ENCODE data around the gene ANXA6.
"Not testable (repeated sequence)": the region's sequence is repeated elsewhere in the genome, so short reads cannot be mapped to it uniquely, and the experiment has no call there.

Gene ANXA6

DNA sequence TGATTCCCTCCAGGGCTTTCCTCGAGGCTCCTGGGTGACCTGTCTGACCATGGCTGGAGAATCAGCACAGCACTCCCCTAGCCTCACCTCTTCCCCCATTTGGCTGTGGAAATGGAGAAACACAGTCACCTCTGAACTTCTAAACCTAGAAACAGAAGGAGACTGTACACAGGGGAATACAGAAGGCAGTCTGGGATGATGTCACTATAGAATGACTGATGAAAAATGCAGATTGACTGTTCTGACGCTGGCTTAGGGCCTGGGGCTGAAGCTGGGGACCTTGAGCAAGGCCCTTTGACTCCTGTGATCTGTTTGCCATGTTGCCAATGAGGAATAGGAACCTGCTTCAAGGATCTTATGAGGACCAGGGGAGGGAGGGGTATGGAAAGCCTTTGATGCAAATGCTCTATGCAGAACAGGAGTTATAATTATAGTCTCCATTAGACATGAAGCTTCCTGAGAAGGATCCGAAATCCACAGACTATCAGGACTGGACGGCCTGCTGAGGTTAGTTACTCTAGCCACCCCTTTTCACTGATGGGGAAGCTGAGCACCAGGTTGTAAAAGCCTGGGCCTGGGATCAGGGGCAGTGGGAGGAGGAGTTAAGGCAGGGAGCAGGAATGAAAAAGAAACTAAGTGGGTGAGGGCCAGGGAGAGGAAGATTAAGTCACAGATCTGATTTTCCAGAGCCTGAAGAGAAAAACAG, 24.4 kb upstream of the ANXA6 start:
- TF ChIP-seq, protein P1, sequence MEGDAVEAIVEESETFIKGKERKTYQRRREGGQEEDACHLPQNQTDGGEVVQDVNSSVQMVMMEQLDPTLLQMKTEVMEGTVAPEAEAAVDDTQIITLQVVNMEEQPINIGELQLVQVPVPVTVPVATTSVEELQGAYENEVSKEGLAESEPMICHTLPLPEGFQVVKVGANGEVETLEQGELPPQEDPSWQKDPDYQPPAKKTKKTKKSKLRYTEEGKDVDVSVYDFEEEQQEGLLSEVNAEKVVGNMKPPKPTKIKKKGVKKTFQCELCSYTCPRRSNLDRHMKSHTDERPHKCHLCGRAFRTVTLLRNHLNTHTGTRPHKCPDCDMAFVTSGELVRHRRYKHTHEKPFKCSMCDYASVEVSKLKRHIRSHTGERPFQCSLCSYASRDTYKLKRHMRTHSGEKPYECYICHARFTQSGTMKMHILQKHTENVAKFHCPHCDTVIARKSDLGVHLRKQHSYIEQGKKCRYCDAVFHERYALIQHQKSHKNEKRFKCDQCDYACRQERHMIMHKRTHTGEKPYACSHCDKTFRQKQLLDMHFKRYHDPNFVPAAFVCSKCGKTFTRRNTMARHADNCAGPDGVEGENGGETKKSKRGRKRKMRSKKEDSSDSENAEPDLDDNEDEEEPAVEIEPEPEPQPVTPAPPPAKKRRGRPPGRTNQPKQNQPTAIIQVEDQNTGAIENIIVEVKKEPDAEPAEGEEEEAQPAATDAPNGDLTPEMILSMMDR (IDR thresholded peaks at IDR 0.05; ENCODE audit: low read depth, low read length) = no peak
- no peak overlapping the region for H3K4me3 ChIP-seq (ENCODE audit: low read depth, low read length)
- no peak for DNase-seq (ENCODE audit: low read depth, low spot score)
- in situ Hi-C loops (cut with HindIII; ENCODE audit: low sequenced_read_pairs) = no loop called here

- no peak for DNase-seq (ENCODE audit: low read depth, low spot score)
- in situ Hi-C loops (cut with HindIII; ENCODE audit: low sequenced_read_pairs) = no loop called here
- TF ChIP-seq, protein P1 (IDR thresholded peaks at IDR 0.05; ENCODE audit: low read depth, low read length) = no peak
- no peak overlapping the region for H3K4me3 ChIP-seq (ENCODE audit: low read depth, low read length)
Measured at GRCh38 chr5:151180291-151180690, 22.7 kb upstream of the ANXA6 start.

- TF ChIP-seq, protein P1 (IDR thresholded peaks at IDR 0.05; ENCODE audit: low read depth, low read length) = no peak
- in situ Hi-C loops (cut with HindIII; ENCODE audit: low sequenced_read_pairs) = no loop called here
- H3K4me3 ChIP-seq (ENCODE audit: low read depth, low read length) = no peak overlapping the region
- no peak for DNase-seq (ENCODE audit: low read depth, low spot score)
Measured at GRCh38 chr5:151179489-151179840, 21.9 kb upstream of the ANXA6 start.

DNA sequence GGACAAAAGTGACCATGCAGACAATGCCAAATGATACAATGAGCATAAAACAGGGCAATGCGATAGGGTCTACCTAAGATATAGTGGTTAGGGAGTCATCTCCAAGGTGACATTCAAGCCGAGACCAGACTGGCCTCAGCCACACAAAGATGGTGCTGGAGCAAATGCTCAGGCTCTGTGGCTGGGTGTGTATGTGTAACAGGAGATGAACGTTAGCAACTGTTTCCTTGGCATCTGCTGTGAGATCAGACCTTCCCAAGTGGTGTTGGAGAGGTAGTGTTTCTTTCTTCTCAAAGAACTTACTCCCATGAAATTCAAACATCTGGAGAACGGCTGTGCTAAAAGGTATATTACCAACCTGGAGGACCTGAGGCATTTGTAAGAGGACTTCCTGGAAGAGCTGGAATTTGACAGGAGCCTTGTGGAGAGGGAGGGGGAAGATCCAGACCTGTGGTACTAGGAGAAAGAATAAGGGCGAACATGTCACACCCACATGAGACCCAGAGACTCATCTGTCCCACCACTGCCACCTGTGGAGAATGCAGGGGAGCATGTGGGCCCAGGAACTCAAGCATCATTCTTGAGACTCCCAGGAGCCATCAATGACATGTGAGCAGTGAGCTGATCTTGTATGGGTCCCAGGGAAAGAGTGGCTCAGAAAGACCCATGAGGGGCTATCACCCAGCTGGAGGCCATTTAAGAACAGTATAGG, 21.4 kb upstream of the ANXA6 start:
- no peak for DNase-seq (ENCODE audit: low read depth, low spot score)
- H3K4me3 ChIP-seq (ENCODE audit: low read depth, low read length) = no peak overlapping the region
- in situ Hi-C loops (cut with HindIII; ENCODE audit: low sequenced_read_pairs) = no loop called here
- TF ChIP-seq, protein P1 (IDR thresholded peaks at IDR 0.05; ENCODE audit: low read depth, low read length) = no peak

- no peak overlapping the region for H3K4me3 ChIP-seq (ENCODE audit: low read depth, low read length)
- in situ Hi-C loops (cut with HindIII; ENCODE audit: low sequenced_read_pairs) = no loop called here
- no peak for DNase-seq (ENCODE audit: low read depth, low spot score)
- TF ChIP-seq, protein P1 (IDR thresholded peaks at IDR 0.05; ENCODE audit: low read depth, low read length) = no peak
Measured at GRCh38 chr5:151178372-151178771, 20.8 kb upstream of the ANXA6 start.

- H3K4me3 ChIP-seq (ENCODE audit: low read depth, low read length); DNase-seq (ENCODE audit: low read depth, low spot score); in situ Hi-C loops (cut with HindIII; ENCODE audit: low sequenced_read_pairs): not testable (repeated sequence)
Measured at GRCh38 chr5:151176268-151176667, 18.7 kb upstream of the ANXA6 start.

DNA sequence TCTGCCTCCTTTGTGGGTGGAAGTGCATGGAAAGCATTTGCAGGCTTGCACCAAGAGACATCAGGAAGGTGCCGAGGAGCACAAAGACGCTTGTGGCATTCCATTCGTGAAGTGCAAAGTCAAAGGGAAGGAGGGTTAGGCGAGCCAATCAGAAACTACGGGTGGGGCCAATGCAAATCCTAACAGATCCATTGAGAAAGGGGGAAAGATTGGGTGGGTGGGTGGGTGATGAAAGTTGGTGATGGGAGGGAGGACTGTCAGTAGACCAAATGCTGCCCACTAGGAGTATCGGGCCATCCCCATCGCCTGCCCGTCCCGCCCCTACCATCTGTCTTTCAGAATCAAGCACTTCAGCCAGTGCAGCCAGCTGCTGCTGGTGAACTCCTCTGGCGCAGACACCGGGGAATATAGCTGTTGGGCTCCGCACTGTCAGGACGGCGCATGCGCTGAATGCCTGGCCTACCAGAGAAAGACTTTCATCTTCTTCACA, 17.1 kb upstream of the ANXA6 start:
- TF ChIP-seq, protein P1 (IDR thresholded peaks at IDR 0.05; ENCODE audit: low read depth, low read length) = no peak
- in situ Hi-C loops (cut with HindIII; ENCODE audit: low sequenced_read_pairs) = no loop called here
- DNase-seq (ENCODE audit: low read depth, low spot score) = no peak
- H3K4me3 ChIP-seq (ENCODE audit: low read depth, low read length) = no peak overlapping the region
